Measurements from ENCODE around the gene DNAH14.
"Not testable (repeated sequence)": the region's sequence is repeated elsewhere in the genome, so short reads cannot be mapped to it uniquely, and the experiment has no call there.

DNAH14 gene

DNA sequence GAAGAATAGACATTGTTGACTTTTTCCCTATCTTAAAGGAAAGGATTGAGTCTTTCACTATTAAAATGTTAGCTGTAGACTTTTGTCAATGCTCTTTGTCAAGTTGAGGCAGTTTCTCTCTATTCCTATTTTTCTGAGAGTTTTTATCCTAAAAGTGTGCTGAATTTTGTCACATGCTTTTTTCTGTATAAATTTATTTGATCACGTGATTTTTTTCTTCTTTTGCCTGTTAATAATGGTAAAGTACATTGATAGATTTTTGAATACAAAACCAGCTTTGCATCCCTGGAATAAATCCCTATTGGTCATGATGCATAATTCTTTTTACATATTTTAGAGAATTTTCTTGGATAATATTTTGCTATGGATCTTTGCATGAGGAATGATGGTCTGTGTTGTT lies 60.1 kb downstream of the DNAH14 start:
- Histone ChIP-seq H3K23ac (ENCODE audit: low read depth, low read length, poor library complexity) (no peak overlapping the region), H2AFZ (ENCODE audit: low read length) (no peak overlapping the region), H3K4me3 (ENCODE audit: low read length in 2 of 2) (no peak overlapping the region), H2BK120ac (ENCODE audit: low read depth, low read length) (no peak overlapping the region), H3K4me2 (ENCODE audit: insufficient read depth, low read length, poor library complexity, severe bottlenecking) (no peak overlapping the region), H3K4me1 (ENCODE audit: control insufficient read depth in 2 of 2, insufficient read depth in 1 of 2, low read depth in 1 of 2, low read length in 2 of 2) (no peaks in the 10 kb centered on the region), H3K18ac (ENCODE audit: low read length) (no peak overlapping the region), H4K91ac (ENCODE audit: low read depth, low read length, poor library complexity) (no peak overlapping the region), H2BK5ac (ENCODE audit: low read length) (no peak overlapping the region), H2AK5ac (ENCODE audit: low read depth, low read length) (no peak overlapping the region), H3K4ac (ENCODE audit: low read length) (no peak overlapping the region), H3K27me3 (ENCODE audit: control insufficient read depth in 3 of 3, insufficient read depth in 3 of 3, low read depth in 1 of 3, low read length in 3 of 3) (no peaks in the 10 kb centered on the region), H3K79me1 (ENCODE audit: low read depth, low read length) (no peaks in the 10 kb centered on the region), H3K9me3 (replicated peaks in 1 of 2; ENCODE audit: control insufficient read depth in 2 of 2, insufficient read depth in 1 of 2, low read depth in 1 of 2, low read length in 2 of 2) (no peaks in the 10 kb centered on the region), H3K27ac (replicated peaks; ENCODE audit: low read length) (no peak overlapping the region), H3K9ac (ENCODE audit: low read depth, low read length, poor library complexity) (no peak overlapping the region), H2BK15ac (ENCODE audit: low read length) (no peak overlapping the region), H2BK12ac (ENCODE audit: low read length) (no peak overlapping the region), H3K36me3 (replicated peaks in 1 of 2; ENCODE audit: control insufficient read depth in 2 of 2, insufficient read depth in 2 of 2, low read length in 2 of 2) (no peaks in the 10 kb centered on the region), H3K14ac (ENCODE audit: low read length) (no peak overlapping the region), H4K8ac (ENCODE audit: low read depth, low read length) (no peak overlapping the region)
- WGBS, 2 donors (ENCODE audit: extremely low coverage in 2 of 2, insufficient read length in 2 of 2, insufficient replicate concordance in 1 of 2) = no CpG with 5 or more reads among the region's 1 CpG
- DNase-seq (ENCODE audit: low spot score) = no peak

- H3K79me1 ChIP-seq (ENCODE audit: low read depth, low read length); H3K9ac ChIP-seq (ENCODE audit: low read depth, low read length, poor library complexity); H2BK120ac ChIP-seq (ENCODE audit: low read depth, low read length); H2AFZ ChIP-seq (ENCODE audit: low read length); H3K14ac ChIP-seq (ENCODE audit: low read length); H3K9me3 ChIP-seq (replicated peaks in 1 of 2; ENCODE audit: control insufficient read depth in 2 of 2, insufficient read depth in 1 of 2, low read depth in 1 of 2, low read length in 2 of 2); H3K4me1 ChIP-seq (ENCODE audit: control insufficient read depth in 2 of 2, insufficient read depth in 1 of 2, low read depth in 1 of 2, low read length in 2 of 2); H2BK12ac ChIP-seq (ENCODE audit: low read length); H4K91ac ChIP-seq (ENCODE audit: low read depth, low read length, poor library complexity); H3K23ac ChIP-seq (ENCODE audit: low read depth, low read length, poor library complexity); H3K18ac ChIP-seq (ENCODE audit: low read length); H2AK5ac ChIP-seq (ENCODE audit: low read depth, low read length); H2BK15ac ChIP-seq (ENCODE audit: low read length); H3K4me3 ChIP-seq (ENCODE audit: low read length in 2 of 2); H4K8ac ChIP-seq (ENCODE audit: low read depth, low read length); H3K4ac ChIP-seq (ENCODE audit: low read length); H3K4me2 ChIP-seq (ENCODE audit: insufficient read depth, low read length, poor library complexity, severe bottlenecking); DNase-seq (ENCODE audit: low spot score); H3K27ac ChIP-seq (replicated peaks; ENCODE audit: low read length); H2BK5ac ChIP-seq (ENCODE audit: low read length); H3K27me3 ChIP-seq (ENCODE audit: control insufficient read depth in 3 of 3, insufficient read depth in 3 of 3, low read depth in 1 of 3, low read length in 3 of 3); H3K36me3 ChIP-seq (replicated peaks in 1 of 2; ENCODE audit: control insufficient read depth in 2 of 2, insufficient read depth in 2 of 2, low read length in 2 of 2): not testable (repeated sequence)
- WGBS, 2 donors (ENCODE audit: extremely low coverage in 2 of 2, insufficient read length in 2 of 2, insufficient replicate concordance in 1 of 2) = no CpG with 5 or more reads among the region's 5 CpGs
These were observed 62.1 kb downstream of the DNAH14 start for GRCh38 chr1:224991550-224991949.

DNA sequence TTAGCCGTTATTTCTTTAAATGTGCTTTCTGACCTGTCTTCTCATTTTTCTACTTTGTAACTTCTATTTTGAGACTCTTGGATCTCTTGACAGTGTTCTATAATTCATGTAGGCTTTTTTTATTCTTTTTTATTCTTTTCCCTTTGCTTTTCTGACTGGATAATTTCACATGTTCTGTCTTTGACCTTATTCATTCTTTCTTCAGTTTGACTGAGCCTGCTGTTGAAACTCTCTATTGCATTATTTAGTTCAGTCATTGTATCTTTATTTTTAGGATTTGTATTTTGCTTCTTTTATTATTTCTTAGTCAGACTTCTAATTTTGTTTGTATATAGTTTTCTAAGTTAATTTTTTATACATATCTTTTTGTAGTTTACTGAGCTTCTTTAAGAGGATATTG lies 66.1 kb downstream of the DNAH14 start:
- no CpG with 5 or more reads among the region's 1 CpG for WGBS, 2 donors (ENCODE audit: extremely low coverage in 2 of 2, insufficient read length in 2 of 2, insufficient replicate concordance in 1 of 2)
- DNase-seq (ENCODE audit: low spot score) = no peak
- H4K8ac ChIP-seq (ENCODE audit: low read depth, low read length) = no peak overlapping the region
- no peaks in the 10 kb centered on the region for H3K36me3 ChIP-seq (replicated peaks in 1 of 2; ENCODE audit: control insufficient read depth in 2 of 2, insufficient read depth in 2 of 2, low read length in 2 of 2)
- H3K23ac ChIP-seq (ENCODE audit: low read depth, low read length, poor library complexity) = no peak overlapping the region
- H3K4me2 ChIP-seq (ENCODE audit: insufficient read depth, low read length, poor library complexity, severe bottlenecking) = no peak overlapping the region
- no peak overlapping the region for H3K14ac ChIP-seq (ENCODE audit: low read length)
- H3K27me3 ChIP-seq (ENCODE audit: control insufficient read depth in 3 of 3, insufficient read depth in 3 of 3, low read depth in 1 of 3, low read length in 3 of 3) = no peaks in the 10 kb centered on the region
- H3K9me3 ChIP-seq (replicated peaks in 1 of 2; ENCODE audit: control insufficient read depth in 2 of 2, insufficient read depth in 1 of 2, low read depth in 1 of 2, low read length in 2 of 2) = peaks cover 0 to 7% of the 10 kb centered on the region in 2 donors
- H3K18ac ChIP-seq (ENCODE audit: low read length) = no peak overlapping the region
- H3K27ac ChIP-seq (replicated peaks; ENCODE audit: low read length) = no peak overlapping the region
- no peak overlapping the region for H2BK12ac ChIP-seq (ENCODE audit: low read length)
- no peak overlapping the region for H2AK5ac ChIP-seq (ENCODE audit: low read depth, low read length)
- no peak overlapping the region for H2BK5ac ChIP-seq (ENCODE audit: low read length)
- H3K4me1 ChIP-seq (ENCODE audit: control insufficient read depth in 2 of 2, insufficient read depth in 1 of 2, low read depth in 1 of 2, low read length in 2 of 2) = no peaks in the 10 kb centered on the region
- H2AFZ ChIP-seq (ENCODE audit: low read length) = no peak overlapping the region
- H4K91ac ChIP-seq (ENCODE audit: low read depth, low read length, poor library complexity) = no peak overlapping the region
- H2BK120ac ChIP-seq (ENCODE audit: low read depth, low read length) = no peak overlapping the region
- H3K9ac ChIP-seq (ENCODE audit: low read depth, low read length, poor library complexity) = no peak overlapping the region
- H2BK15ac ChIP-seq (ENCODE audit: low read length) = no peak overlapping the region
- no peak overlapping the region for H3K4ac ChIP-seq (ENCODE audit: low read length)
- H3K79me1 ChIP-seq (ENCODE audit: low read depth, low read length) = no peaks in the 10 kb centered on the region
- H3K4me3 ChIP-seq (ENCODE audit: low read length in 2 of 2) = no peak overlapping the region

DNA sequence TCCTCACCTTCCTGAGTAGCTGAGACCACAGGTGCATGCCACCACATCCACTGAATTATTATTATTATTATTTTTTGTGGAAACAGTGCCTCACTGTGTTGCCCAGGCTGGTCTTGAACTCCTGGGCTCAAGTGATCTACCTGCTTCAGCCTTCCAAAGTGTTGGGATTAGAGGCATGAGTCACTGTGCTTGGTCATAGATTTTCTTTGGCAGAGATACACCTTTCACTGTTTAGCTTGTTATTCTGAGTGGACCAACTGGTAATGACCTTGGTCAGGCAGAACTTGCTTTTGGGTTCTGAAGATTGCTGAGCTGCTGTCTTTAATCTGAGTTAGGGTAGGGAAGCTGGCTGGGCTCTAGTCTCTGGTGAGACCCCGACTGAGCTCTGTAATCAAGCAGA lies 66.8 kb downstream of the DNAH14 start:
- no peak for DNase-seq (ENCODE audit: low spot score)
- Histone ChIP-seq H3K4me3 (ENCODE audit: low read length in 2 of 2) (no peak overlapping the region), H2AFZ (ENCODE audit: low read length) (no peak overlapping the region), H3K18ac (ENCODE audit: low read length) (no peak overlapping the region), H3K9ac (ENCODE audit: low read depth, low read length, poor library complexity) (no peak overlapping the region), H2BK15ac (ENCODE audit: low read length) (no peak overlapping the region), H3K27ac (replicated peaks; ENCODE audit: low read length) (no peak overlapping the region), H3K79me1 (ENCODE audit: low read depth, low read length) (no peaks in the 10 kb centered on the region), H3K4me2 (ENCODE audit: insufficient read depth, low read length, poor library complexity, severe bottlenecking) (no peak overlapping the region), H3K14ac (ENCODE audit: low read length) (no peak overlapping the region), H3K9me3 (replicated peaks in 1 of 2; ENCODE audit: control insufficient read depth in 2 of 2, insufficient read depth in 1 of 2, low read depth in 1 of 2, low read length in 2 of 2) (peaks cover 0 to 7% of the 10 kb centered on the region in 2 donors), H3K23ac (ENCODE audit: low read depth, low read length, poor library complexity) (no peak overlapping the region), H3K4ac (ENCODE audit: low read length) (no peak overlapping the region), H3K36me3 (replicated peaks in 1 of 2; ENCODE audit: control insufficient read depth in 2 of 2, insufficient read depth in 2 of 2, low read length in 2 of 2) (no peaks in the 10 kb centered on the region), H4K91ac (ENCODE audit: low read depth, low read length, poor library complexity) (no peak overlapping the region), H2BK12ac (ENCODE audit: low read length) (no peak overlapping the region), H2BK120ac (ENCODE audit: low read depth, low read length) (no peak overlapping the region), H2AK5ac (ENCODE audit: low read depth, low read length) (no peak overlapping the region), H4K8ac (ENCODE audit: low read depth, low read length) (no peak overlapping the region), H3K4me1 (ENCODE audit: control insufficient read depth in 2 of 2, insufficient read depth in 1 of 2, low read depth in 1 of 2, low read length in 2 of 2) (no peaks in the 10 kb centered on the region), H3K27me3 (ENCODE audit: control insufficient read depth in 3 of 3, insufficient read depth in 3 of 3, low read depth in 1 of 3, low read length in 3 of 3) (no peaks in the 10 kb centered on the region), H2BK5ac (ENCODE audit: low read length) (no peak overlapping the region)
- no CpG with 5 or more reads among the region's 1 CpG for WGBS, 2 donors (ENCODE audit: extremely low coverage in 2 of 2, insufficient read length in 2 of 2, insufficient replicate concordance in 1 of 2)

Measured in neuronal stem cell (in vitro differentiated cells).